ENCODE results near the gene BICRAL.
"Not testable (repeated sequence)": the region's sequence is repeated elsewhere in the genome, so short reads cannot be mapped to it uniquely, and the experiment has no call there.

BICRAL gene

GRCh38 chr6:42851599-42851998 lies 69.7 kb downstream of the BICRAL start:
- no peak for DNase-seq

GRCh38 chr6:42860036-42860435 lies 78.2 kb downstream of the BICRAL start:
- no peak for DNase-seq

GRCh38 chr6:42860481-42860880 lies 78.6 kb downstream of the BICRAL start:
- no peak for DNase-seq

- DNase-seq, result no peak
Observed at GRCh38 chr6:42864602-42865001, 82.8 kb downstream of the BICRAL start.

GRCh38 chr6:42870145-42870936 lies 88.5 kb downstream of the BICRAL start:
- DNase-seq, result no peak

- no peak for DNase-seq
Observed at GRCh38 chr6:42871711-42872110, 89.9 kb downstream of the BICRAL start.

- no peak for DNase-seq
Observed at GRCh38 chr6:42873313-42873712, 91.5 kb downstream of the BICRAL start.

- DNase-seq, result no peak
Observed at GRCh38 chr6:42877695-42878094, 95.8 kb downstream of the BICRAL start.

- DNase-seq, result peak; percentile 95
Observed at GRCh38 chr6:42879372-42880239, 97.8 kb downstream of the BICRAL start, which contains the start of gene RPL7L1. Gene RPL7L1, plus strand, starts transcription at chr6:42879616. Its CDS starts 295 bp downstream, at chr6:42879911.

- DNase-seq, result not testable (repeated sequence)
Observed at GRCh38 chr6:42880240-42880817, 98.5 kb downstream of the BICRAL start.

GRCh38 chr6:42880871-42881270 lies 99.0 kb downstream of the BICRAL start:
- not testable (repeated sequence) for DNase-seq

GRCh38 chr6:42885702-42886101 lies 103.8 kb downstream of the BICRAL start:
- no peak for DNase-seq

- not testable (repeated sequence) for DNase-seq
Observed at GRCh38 chr6:42888201-42888600, 106.3 kb downstream of the BICRAL start.

GRCh38 chr6:42889815-42890214 lies 108.0 kb downstream of the BICRAL start:
- DNase-seq, result no peak

- DNase-seq, result peak; percentile 98
Observed at GRCh38 chr6:42890311-42891198, 108.7 kb downstream of the BICRAL start.

GRCh38 chr6:42891199-42891722 lies 109.4 kb downstream of the BICRAL start:
- no peak for DNase-seq

- DNase-seq, result not testable (repeated sequence)
Observed at GRCh38 chr6:42894041-42894828, 112.4 kb downstream of the BICRAL start.

GRCh38 chr6:42896178-42896719 lies 114.4 kb downstream of the BICRAL start:
- no peak for DNase-seq

GRCh38 chr6:42898891-42899361 lies 117.1 kb downstream of the BICRAL start:
- peak; percentile 63 for DNase-seq

- DNase-seq, result no peak
Observed at GRCh38 chr6:42899871-42900270, 118.0 kb downstream of the BICRAL start.

- DNase-seq, result peak; percentile 87
Observed at GRCh38 chr6:42901538-42901957, 119.7 kb downstream of the BICRAL start.

Measured in islet precursor cell (in vitro differentiated cells).